ENCODE measurements around the gene DAB1.

Gene DAB1

GRCh38 chr1:57041901-57042300 lies 382.0 kb downstream of the DAB1 start:
- no peaks in the 10 kb centered on the region for H3K36me3 Mint-ChIP-seq (ENCODE audit: insufficient read depth)
- DNase-seq (no peak), ATAC-seq (replicated peaks) (no peak)
- no peaks in the 10 kb centered on the region for H3K4me1 Mint-ChIP-seq (ENCODE audit: low read depth in 2 of 2)
- no peak overlapping the region for H3K4me3 Mint-ChIP-seq
- no peaks in the 10 kb centered on the region for H3K27me3 Mint-ChIP-seq
- no peak overlapping the region for H3K27ac Mint-ChIP-seq
- peaks cover 0 to 2% of the 10 kb centered on the region in 2 donors for H3K9me3 Mint-ChIP-seq

DNA sequence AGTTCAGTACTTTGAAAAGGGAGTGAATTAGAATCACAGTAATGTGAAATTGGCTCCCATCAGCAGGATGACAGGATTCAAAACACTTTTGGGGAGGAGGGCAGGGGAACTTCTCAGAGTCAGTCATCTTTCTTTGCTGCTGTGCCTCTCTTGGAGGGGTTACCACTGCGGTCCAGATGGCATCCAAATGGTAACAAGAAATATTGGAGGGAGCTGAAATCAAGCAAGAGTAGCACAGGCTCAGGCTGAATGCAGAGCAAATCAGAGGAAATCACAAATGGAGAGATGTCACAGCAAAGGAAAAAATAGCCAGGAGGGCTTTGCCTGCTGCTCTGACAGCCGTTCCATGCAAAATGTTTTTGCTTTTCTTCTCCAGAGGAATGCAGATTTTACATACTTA lies 383.0 kb downstream of the DAB1 start:
- H3K27ac Mint-ChIP-seq: no peak overlapping the region
- no peaks in the 10 kb centered on the region for H3K4me1 Mint-ChIP-seq (ENCODE audit: low read depth in 2 of 2)
- no peak overlapping the region for H3K4me3 Mint-ChIP-seq
- ATAC-seq (replicated peaks): no peak
- no peaks in the 10 kb centered on the region for H3K36me3 Mint-ChIP-seq (ENCODE audit: insufficient read depth)
- no peaks in the 10 kb centered on the region for H3K27me3 Mint-ChIP-seq
- peaks cover 0 to 2% of the 10 kb centered on the region in 2 donors for H3K9me3 Mint-ChIP-seq
- DNase-seq: no peak

- peaks cover 0 to 1% of the 10 kb centered on the region in 2 donors for H3K9me3 Mint-ChIP-seq
- DNase-seq: no peak
- no peaks in the 10 kb centered on the region for H3K36me3 Mint-ChIP-seq (ENCODE audit: insufficient read depth)
- H3K27me3 Mint-ChIP-seq: no peaks in the 10 kb centered on the region
- H3K4me3 Mint-ChIP-seq: no peak overlapping the region
- ATAC-seq (replicated peaks): no peak
- no peaks in the 10 kb centered on the region for H3K4me1 Mint-ChIP-seq (ENCODE audit: low read depth in 2 of 2)
- H3K27ac Mint-ChIP-seq: no peak overlapping the region
Measured at GRCh38 chr1:57036641-57037579, 386.9 kb downstream of the DAB1 start.

DNA sequence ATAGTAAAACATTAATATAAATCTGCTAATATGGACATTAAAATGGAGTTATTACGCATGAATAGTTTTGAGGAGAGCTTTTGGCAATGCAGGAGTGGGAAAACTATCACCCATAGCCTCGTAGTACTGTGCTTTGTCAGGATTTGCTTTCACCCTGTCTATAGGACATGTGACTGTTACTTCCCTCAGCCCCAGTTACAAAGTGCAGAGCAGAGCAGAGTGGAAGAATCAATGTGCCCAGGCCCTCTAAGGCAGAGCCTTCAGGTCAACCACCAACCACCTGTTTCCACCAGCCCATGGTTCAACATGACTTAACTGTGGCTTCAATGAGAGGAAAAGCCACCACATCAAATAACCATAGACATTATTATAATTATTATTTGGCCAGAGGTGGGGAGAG lies 389.1 kb downstream of the DAB1 start:
- H3K4me1 Mint-ChIP-seq (ENCODE audit: low read depth in 2 of 2): no peaks in the 10 kb centered on the region
- no peak overlapping the region for H3K4me3 Mint-ChIP-seq
- H3K36me3 Mint-ChIP-seq (ENCODE audit: insufficient read depth): no peaks in the 10 kb centered on the region
- H3K9me3 Mint-ChIP-seq: peaks cover 0 to 1% of the 10 kb centered on the region in 2 donors
- no peak for ATAC-seq (replicated peaks)
- no peak for DNase-seq
- no peaks in the 10 kb centered on the region for H3K27me3 Mint-ChIP-seq
- H3K27ac Mint-ChIP-seq: no peak overlapping the region

- H3K36me3 Mint-ChIP-seq (ENCODE audit: insufficient read depth): no peaks in the 10 kb centered on the region
- H3K4me3 Mint-ChIP-seq: no peak overlapping the region
- ATAC-seq (replicated peaks) (no peak), DNase-seq (no peak)
- peaks cover 3 to 6% of the 10 kb centered on the region in 2 donors for H3K9me3 Mint-ChIP-seq
- no peaks in the 10 kb centered on the region for H3K27me3 Mint-ChIP-seq
- no peak overlapping the region for H3K27ac Mint-ChIP-seq
- H3K4me1 Mint-ChIP-seq (ENCODE audit: low read depth in 2 of 2): no peaks in the 10 kb centered on the region
Measured at GRCh38 chr1:57033222-57034001, 390.4 kb downstream of the DAB1 start.

- ATAC-seq (replicated peaks) (no peak), DNase-seq (no peak)
- Mint-ChIP-seq H3K36me3 (ENCODE audit: insufficient read depth) (no peaks in the 10 kb centered on the region), H3K9me3 (peaks cover 5 to 9% of the 10 kb centered on the region in 2 donors), H3K27ac (no peak overlapping the region), H3K4me3 (no peak overlapping the region), H3K4me1 (ENCODE audit: low read depth in 2 of 2) (no peaks in the 10 kb centered on the region), H3K27me3 (peaks cover 0 to 5% of the 10 kb centered on the region in 2 donors)
Measured at GRCh38 chr1:57026624-57027354, 397.1 kb downstream of the DAB1 start.

DNA sequence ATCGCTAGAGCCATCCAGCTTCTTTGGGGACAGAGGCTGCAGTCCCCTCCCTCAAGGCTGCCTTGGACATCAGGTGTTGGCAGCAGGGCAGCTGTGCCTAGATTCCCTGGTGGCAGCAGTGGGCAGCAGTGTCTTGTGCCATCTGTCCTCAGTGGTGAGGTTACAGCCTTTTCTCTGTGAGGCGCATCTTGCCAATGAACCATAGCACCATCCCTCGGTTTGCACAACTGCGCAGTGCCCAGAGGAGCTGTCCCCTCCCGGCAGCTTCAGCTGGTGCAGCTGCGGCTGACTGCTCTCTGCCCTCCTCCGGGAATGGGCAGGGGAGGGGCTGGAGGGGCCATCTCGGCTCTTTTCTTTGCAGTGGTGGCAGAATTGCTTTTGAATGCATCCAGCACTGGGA lies 399.0 kb downstream of the DAB1 start:
- ATAC-seq (replicated peaks): no peak

DNA sequence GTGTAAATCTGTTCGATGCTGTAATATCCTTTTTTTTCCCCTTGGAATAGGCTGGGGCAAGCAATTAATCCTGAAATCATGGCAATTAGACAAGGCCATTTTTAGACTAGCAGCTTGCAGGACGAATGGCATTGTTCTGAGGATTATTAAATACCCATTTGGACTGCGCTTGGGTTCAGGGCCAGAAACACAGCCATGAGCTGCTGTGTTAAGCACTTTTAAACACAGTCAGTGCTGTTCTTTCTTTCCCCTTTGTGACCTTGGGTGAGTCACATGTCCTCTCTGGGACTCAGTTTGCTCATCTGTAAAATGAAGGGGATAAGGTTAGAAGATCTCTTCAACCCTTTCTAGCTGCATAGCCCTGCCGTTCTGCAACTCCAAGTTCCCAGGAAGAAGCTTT lies 399.4 kb downstream of the DAB1 start:
- H3K9me3 Mint-ChIP-seq: peaks cover 5 to 9% of the 10 kb centered on the region in 2 donors
- H3K36me3 Mint-ChIP-seq (ENCODE audit: insufficient read depth): peaks cover 1% of the 10 kb centered on the region
- no peak for ATAC-seq (replicated peaks)
- H3K4me1 Mint-ChIP-seq (ENCODE audit: low read depth in 2 of 2): no peaks in the 10 kb centered on the region
- H3K27ac Mint-ChIP-seq: no peak overlapping the region
- H3K27me3 Mint-ChIP-seq: peaks cover 0 to 5% of the 10 kb centered on the region in 2 donors
- no peak overlapping the region for H3K4me3 Mint-ChIP-seq
- no peak for DNase-seq

More for the DNA sequence above, 399.0 kb downstream of the DAB1 start:
- Mint-ChIP-seq H3K36me3 (ENCODE audit: insufficient read depth) (no peaks in the 10 kb centered on the region), H3K4me1 (ENCODE audit: low read depth in 2 of 2) (no peaks in the 10 kb centered on the region), H3K27me3 (peaks cover 0 to 5% of the 10 kb centered on the region in 2 donors), H3K4me3 (no peak overlapping the region), H3K9me3 (peaks cover 5 to 9% of the 10 kb centered on the region in 2 donors), H3K27ac (no peak overlapping the region)
- no peak for DNase-seq

DNA sequence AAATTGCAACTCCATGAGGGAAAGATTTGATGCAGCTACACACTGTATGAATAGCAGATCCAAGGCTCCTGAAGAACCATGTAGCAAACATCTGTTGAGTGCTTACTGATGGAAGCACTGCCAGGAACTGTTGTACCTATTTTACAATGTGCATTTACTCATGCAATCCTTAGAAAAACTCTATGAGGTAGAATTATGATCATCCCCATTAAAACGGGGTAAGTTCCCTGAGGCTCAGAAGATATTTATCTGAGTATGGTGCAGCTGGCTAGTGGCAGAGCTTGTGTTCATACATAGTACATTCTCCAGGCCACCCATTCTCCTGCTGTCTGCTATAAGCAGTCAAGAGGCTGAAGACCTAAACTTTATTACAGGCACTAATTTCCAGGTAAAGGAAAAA lies 403.6 kb downstream of the DAB1 start:
- no peak overlapping the region for H3K4me3 Mint-ChIP-seq
- peaks cover 0 to 5% of the 10 kb centered on the region in 2 donors for H3K27me3 Mint-ChIP-seq
- no peak overlapping the region for H3K27ac Mint-ChIP-seq
- ATAC-seq (replicated peaks) (no peak), DNase-seq (no peak)
- no peaks in the 10 kb centered on the region for H3K9me3 Mint-ChIP-seq
- no peaks in the 10 kb centered on the region for H3K4me1 Mint-ChIP-seq (ENCODE audit: low read depth in 2 of 2)
- H3K36me3 Mint-ChIP-seq (ENCODE audit: insufficient read depth): peaks cover 3% of the 10 kb centered on the region

GRCh38 chr1:57019236-57019839 lies 404.5 kb downstream of the DAB1 start:
- DNase-seq (no peak), ATAC-seq (replicated peaks) (no peak)
- Mint-ChIP-seq H3K4me3 (no peak overlapping the region), H3K9me3 (no peaks in the 10 kb centered on the region), H3K4me1 (ENCODE audit: low read depth in 2 of 2) (no peaks in the 10 kb centered on the region), H3K27ac (no peak overlapping the region), H3K36me3 (ENCODE audit: insufficient read depth) (peaks cover 3% of the 10 kb centered on the region), H3K27me3 (peaks cover 0 to 5% of the 10 kb centered on the region in 2 donors)

GRCh38 chr1:57018119-57018518 lies 405.7 kb downstream of the DAB1 start:
- DNase-seq (no peak), ATAC-seq (replicated peaks) (no peak)
- Mint-ChIP-seq H3K4me3 (no peak overlapping the region), H3K27ac (no peak overlapping the region), H3K4me1 (ENCODE audit: low read depth in 2 of 2) (no peaks in the 10 kb centered on the region), H3K36me3 (ENCODE audit: insufficient read depth) (peaks cover 3% of the 10 kb centered on the region), H3K27me3 (peaks cover 0 to under 1% of the 10 kb centered on the region in 2 donors), H3K9me3 (no peaks in the 10 kb centered on the region)

- H3K4me1 Mint-ChIP-seq (ENCODE audit: low read depth in 2 of 2): no peaks in the 10 kb centered on the region
- H3K27me3 Mint-ChIP-seq: no peaks in the 10 kb centered on the region
- H3K27ac Mint-ChIP-seq: no peak overlapping the region
- H3K36me3 Mint-ChIP-seq (ENCODE audit: insufficient read depth): peaks cover 3% of the 10 kb centered on the region
- H3K9me3 Mint-ChIP-seq: no peaks in the 10 kb centered on the region
- no peak overlapping the region for H3K4me3 Mint-ChIP-seq
- DNase-seq (no peak), ATAC-seq (replicated peaks) (no peak)
Measured at GRCh38 chr1:57017717-57018116, 406.1 kb downstream of the DAB1 start.

- H3K36me3 Mint-ChIP-seq (ENCODE audit: insufficient read depth): peaks cover 3% of the 10 kb centered on the region
- no peak overlapping the region for H3K27ac Mint-ChIP-seq
- no peaks in the 10 kb centered on the region for H3K27me3 Mint-ChIP-seq
- no peaks in the 10 kb centered on the region for H3K4me1 Mint-ChIP-seq (ENCODE audit: low read depth in 2 of 2)
- ATAC-seq (replicated peaks): no peak
- no peak overlapping the region for H3K4me3 Mint-ChIP-seq
- H3K9me3 Mint-ChIP-seq: no peaks in the 10 kb centered on the region
- DNase-seq: no peak
Measured at GRCh38 chr1:57017200-57017599, 406.7 kb downstream of the DAB1 start.

Data from effector memory CD8-positive, alpha-beta T cell (primary cell).